SIG-M5 treated with dmso at 0.1 percent for 504 hours (cell line): ENCODE data around the gene CFAP73.

Experiments used
- DNase-seq: peaks from one replicate; lab custom pipeline; 2025; ENCODE audit not compliant: unreplicated experiment; lab: John Stamatoyannopoulos, UW

CFAP73 gene

DNA sequence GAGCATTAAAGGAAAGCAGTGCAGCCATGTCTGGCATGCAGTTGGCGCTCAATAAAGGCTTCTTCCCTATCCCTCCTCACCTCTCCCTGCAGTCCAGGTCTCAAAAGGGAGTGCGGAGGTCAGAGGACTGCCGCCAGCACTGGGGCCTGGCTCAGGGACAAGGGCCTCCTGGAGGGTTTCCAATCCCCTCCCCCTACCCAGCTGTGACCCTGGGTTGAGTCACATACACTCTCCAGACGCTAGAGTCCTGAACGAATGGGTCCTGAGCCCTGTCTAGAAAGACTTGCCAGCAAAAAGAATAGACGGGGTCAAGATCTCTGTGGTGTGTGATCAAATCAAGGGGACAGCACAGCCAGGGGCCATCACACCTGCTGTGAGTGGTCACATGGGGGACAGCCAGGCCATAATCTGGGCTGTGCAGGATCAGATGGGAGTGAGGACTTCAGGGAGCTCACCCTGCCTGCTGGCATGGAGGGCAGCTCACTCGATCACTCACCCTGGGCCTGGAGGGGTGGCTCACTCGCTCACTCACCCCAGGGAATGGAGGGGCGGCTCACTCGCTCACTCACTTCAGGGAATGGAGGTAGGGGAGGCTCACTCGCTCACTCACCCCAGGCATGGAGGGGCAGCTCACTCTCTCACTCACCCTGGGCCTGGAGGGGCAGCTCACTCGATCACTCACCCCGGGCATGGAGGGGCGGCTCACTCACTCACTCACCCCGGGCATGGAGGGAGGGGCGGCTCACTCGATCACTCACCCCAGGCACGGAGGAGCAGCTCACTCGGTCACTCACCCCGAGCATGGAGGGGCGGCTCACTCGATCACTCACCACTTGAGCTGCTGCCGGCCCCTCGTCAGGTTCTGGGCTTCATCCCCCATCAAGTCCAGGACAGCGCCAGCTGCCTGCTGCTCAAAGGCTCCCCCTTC lies 12.8 kb downstream of the CFAP73 start:
- DNase-seq: no peak

DNA sequence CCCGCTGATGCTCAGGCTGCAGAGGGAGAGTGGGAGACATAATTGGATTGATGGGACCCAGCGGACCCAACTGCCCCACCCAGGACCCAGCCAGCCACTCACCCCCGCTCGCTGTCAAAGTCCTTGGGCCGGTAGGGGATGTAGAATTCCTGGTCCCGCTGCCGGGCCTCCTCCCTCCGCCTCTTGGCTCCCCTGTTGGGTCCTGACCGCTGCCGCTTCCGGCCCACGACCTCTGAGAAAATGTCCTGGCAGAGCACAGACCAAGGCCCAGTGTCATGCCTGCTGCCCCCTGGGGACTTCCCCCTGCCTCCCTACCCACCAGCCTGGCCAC lies 13.5 kb downstream of the CFAP73 start:
- DNase-seq: no peak

DNA sequence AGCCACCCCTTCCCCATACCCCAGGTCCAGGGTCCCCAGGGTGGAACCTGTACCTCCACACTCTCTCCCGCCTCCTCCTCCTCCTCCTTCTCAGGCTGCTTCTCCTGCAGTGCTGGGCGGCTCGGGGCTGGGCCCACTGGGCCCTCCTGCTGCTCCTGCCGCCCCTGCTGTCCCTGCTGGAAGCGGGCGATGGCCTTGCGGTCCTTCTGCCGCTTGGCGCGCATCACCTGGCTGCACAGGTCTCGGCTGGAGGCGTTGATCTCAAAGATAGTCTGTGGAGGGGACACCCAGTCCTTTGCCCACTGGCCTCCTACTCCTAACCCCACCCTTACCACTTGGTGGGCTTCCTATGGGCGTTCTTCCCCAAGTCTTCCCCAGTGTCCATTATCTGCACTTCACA lies 14.5 kb downstream of the CFAP73 start:
- no peak for DNase-seq

DNA sequence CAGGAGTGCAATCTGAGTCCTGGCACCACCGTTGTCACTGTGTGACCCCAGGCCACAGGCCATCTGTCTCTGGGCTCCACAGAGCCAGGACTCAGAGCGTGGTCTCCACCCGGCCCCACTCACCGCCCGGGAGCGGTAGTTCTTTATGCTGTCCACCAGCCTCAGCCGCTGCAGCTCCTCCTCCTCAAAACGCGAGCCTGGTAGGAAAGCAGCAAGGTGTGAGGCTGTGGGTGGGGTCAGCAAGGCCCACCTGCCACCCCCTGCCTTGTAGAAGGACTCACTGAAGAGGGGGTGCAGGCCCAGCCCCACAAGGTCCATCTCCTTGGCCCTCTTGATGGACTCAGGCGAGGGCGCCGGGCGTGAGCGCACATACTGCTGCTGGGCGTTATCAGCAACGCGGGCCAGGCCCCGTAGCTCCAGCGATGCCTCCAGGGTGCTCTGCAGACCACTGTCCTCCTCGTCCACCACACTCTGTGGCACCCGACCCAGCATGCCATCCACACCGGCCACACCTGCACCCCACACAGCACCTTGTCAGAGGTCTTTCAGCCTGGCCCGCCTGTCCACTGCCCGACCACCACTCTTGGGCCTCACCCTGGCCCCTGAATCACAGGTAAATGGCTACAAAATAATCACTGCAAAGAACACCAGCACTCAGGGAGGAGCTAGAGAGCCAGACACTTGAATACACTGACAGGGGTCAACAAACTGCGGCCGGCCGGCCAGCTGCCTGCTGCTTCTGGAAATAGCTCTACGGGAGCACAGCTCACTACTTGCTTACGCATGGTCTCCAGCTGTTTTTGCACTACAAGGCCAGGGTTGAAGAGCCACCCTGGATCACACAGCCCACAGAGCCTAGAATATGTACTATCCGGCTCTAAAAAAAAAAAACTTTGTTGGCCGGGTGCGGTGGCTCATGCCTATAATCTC lies 16.3 kb downstream of the CFAP73 start:
- no peak for DNase-seq

DNA sequence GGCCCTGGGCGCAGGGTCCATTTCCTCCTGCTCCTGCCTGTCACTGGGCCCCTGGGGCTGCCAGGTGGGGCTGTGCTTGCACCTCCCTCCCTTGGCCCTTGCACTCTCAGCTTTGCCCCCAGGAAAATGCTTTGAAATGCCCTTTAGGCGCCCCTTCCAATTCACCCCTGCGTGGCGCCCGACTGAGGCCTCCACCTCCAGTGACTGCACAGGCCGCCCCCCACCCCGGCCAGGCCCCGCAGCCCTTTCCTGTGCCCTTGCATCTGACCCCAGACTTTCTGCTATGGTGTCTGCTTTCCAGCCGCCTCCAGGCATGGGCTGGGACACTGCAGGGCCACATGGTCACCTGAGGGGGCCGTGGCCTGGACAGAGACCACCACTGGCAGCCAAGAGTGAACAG lies 18.3 kb downstream of the CFAP73 start:
- no peak for DNase-seq

DNA sequence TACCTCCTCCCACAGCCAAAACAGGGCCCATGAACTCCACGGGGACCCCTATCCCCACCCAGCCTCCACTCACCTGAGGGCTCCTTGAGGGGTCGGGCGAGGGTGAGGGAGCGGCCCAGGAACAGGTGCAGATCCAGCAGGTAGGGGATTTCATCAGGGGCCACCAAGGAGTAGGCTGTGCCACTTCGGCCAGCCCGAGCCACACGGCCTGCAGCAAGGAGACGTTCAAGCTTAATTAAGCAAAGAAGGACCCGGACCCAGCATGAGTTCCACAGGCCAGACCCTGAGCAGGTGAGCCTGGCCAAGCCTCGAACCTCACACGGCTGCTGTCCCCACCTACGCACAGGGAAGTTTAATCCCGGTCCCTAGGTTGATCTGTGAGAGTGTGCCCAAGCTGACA lies 20.2 kb downstream of the CFAP73 start:
- DNase-seq: no peak

DNA sequence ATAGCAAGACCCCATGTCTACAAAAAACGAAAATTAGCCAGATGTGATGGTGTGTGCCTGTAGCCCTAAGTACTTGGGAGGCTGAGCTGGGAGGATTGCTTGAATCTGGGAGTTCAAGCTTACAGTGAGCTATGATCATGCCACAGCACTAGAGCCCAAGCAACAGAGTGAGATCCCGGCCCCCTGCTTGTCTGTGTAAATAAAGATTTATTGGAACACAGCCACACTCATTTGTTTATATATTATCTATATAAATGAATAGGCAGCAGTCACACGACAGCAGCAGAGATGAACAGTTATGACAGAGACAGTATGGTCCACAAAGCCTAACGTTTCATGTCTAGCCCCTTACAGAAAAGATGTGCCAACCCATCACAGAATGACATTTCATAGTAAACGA lies 20.9 kb downstream of the CFAP73 start:
- DNase-seq: no peak

DNA sequence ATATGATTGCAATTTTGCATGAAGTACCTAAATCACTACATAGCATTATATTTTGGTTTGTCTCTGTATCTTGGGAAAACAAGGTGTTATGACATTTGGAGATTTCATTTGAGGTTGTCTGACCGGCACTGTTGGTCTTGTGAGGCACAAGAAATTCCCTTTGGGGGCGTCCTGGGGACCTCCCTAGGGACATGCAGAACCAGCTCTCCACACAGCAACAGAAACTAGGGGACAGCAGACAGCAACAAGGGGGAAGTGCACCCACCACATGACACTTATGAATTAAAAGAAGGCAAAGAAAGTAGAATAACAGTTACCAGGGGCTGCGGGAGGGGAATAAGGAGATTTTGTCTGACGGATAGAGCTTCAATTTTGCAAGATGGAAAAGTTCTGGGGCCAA lies 21.4 kb downstream of the CFAP73 start:
- no peak for DNase-seq

DNA sequence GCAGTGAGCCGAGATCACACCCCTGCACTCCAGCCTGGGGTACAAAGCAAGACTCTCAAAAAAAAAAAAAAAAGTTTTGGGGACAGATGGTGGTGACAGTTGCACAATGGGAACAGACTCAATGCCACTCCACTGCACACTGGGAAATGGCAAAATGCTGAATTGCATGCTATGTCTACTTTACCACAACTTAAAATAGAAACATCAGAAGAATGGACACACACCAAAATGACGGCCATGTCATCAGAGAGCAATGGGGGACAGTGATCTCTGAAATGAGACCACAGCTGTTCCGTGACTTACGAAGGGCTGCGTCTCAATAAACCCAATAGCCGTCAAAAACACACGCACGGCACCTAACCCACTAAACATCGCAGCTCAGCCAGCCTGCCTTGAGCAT lies 22.0 kb downstream of the CFAP73 start:
- no peak for DNase-seq

DNA sequence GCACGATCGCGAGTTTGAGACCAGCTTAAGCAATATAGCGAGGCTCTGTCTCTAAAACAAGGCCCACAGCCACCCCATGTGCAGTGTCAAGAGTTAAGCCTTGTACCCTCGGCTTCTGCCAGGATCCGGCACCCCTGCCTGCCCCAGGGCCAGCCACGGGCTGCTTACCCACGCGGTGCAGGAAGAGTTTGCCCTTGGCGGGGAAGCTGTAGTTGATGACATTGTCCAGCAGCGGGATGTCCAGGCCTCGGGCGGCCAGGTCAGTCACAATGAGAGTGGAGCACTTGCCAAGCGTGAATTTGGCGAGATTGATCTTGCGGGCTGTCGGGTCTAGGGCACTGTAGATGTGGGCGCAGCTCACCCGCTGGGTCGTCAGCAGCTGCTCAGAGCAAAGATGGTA lies 22.7 kb downstream of the CFAP73 start:
- no peak for DNase-seq

DNA sequence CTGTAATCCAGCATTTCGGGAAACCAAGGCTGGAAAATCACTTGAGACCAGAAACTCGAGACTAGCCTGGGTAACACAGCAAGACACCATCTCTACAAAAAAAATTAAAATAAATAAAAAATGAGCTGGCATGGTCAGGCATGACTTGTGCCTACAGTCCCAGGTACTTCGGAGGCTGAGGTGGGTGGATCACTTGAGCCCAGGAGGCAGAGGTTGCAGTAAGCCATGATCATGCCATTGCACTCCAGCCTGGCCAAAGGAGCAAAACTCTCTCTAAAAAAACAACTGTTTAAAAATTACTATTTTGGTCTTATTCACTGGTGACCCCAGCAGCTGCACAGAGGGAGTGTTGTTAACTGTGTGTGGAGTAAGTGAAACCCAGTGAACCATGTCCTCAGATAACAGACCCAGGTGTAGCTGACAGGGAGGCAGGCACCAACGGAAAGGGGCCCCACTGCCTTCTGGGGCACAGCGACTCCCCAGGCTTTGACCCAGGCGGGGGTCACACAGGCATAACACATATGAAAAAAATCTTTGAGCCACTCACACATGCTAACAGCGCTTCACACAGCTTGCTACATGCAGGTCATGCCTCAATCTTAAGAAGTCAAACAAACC lies 23.7 kb downstream of the CFAP73 start:
- no peak for DNase-seq

DNA sequence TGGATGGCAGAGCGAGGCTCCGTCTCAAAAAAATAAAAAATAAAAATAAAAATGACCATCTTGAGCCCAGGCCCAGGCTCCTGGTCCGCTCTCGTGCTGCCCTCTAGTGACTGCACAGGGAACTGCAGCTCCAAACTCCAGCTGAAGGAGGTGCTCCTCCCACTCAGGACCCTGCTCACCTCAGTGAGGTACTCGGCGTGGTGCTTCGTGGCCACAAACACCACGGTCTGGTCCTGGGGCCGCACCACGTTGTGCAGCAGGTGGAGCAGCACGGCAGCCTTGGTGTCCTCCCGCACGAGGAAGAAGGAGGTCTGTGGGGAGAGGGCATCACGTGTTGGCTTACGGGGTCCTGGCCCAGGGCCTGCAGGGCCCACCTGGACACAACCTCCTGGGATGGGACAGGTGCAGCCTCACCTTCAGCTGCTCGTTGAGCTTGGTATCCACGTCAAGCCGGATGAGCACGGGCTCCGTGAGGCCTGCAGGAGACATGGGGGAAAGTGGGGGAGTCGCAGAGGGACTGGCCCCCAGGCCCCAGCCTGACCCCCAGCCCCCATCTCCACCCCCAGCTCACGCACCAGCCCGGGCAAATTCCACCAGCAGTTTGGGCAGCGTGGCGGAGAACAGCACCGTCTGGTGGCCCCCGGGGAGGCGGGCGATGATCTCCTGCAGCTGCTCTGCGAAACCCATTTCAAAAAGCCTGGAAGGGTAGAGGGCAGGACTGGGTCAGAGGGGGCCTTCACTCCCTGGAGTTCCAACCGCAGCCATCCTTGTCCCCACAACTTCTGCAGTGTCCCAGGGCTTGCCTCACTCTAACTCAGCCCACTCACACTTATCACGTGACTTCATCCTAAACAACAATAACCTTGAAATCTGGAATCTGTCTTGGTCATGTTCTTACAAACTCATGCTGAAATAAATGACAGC lies 25.2 kb downstream of the CFAP73 start:
- peak; percentile 30 for DNase-seq

DNA sequence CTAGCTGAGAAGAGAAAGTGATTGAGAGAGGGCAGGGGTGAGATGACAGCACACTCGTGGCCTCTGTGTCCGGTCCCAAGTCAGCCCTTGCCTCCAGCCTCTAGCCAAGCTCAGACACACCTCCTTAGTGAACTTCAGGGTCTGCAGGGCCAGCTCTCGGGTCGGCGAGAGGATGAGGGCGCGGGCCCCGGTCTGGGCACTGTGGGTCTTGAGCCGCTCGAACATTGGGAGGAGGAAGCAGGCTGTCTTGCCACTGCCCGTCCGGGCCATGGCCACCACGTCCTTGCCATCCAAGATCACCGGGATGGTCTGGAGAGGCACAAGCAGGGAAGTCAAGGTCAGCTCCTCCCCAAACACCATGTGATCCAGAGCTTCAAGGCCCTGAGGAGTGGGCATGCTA lies 29.5 kb downstream of the CFAP73 start:
- no peak for DNase-seq

DNA sequence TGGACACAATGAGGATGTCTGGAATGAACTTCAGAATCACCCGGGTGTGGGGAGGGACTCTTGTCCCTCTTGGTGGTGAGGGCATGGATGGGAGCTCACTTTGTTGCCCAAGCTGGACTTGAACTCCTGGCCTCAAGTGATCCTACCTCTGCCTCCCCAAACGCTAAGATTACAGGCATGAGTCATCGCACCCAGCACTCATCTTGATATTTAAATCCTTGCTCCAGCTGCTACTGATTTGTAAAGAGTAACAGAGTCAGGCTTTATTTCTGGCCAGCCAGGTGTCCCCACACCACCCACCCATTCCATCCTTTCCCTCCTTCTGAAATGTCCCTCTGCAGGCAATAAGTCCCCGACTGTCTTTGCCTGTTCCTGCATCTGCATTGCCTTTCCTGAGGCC lies 30.8 kb downstream of the CFAP73 start:
- DNase-seq: no peak

DNA sequence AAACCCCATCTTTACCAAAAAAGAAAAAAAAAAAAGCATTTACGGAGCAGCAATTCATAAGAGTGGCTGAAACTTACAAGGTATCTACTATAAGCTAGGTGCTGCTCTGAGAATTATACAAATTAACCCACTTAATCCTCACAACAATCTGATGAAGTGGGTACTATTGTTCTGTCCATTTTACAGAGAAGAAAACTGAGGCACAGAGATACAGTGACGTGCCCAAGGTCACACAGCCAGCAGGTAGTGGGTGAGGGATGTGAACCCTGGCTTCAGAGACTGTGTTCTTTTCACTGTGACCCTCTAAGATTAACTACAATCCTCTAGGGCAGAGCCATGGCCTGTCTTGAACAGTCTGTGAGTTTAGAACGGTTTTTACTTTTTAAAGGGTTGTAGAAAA lies 32.5 kb downstream of the CFAP73 start:
- DNase-seq: no peak

DNA sequence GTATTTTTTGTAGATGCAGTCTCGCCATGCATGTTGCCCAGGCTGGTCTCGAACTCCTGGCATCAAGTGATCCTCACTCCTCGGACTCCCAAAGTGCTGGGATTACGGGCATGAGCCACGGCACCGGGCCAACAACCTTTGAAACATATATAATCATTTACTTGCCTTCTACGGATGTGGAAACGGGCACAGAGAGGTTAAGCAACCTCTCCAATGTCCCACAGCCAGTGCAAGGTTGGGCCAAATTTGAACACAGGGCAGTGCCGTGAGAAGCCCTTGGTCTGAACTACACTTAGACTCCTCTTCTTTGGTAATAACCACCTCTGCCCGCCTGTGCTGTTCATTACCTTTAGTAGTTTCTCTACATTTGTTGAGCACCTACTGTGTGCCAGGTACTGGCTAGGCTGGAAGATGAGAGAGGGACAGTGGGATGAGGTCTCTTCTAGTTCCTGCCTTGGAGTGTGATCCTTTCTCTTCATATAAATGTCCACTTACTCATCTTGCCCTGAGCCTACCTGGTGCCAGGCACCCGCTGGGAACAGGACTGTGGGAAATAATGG lies 33.6 kb downstream of the CFAP73 start:
- no peak for DNase-seq

DNA sequence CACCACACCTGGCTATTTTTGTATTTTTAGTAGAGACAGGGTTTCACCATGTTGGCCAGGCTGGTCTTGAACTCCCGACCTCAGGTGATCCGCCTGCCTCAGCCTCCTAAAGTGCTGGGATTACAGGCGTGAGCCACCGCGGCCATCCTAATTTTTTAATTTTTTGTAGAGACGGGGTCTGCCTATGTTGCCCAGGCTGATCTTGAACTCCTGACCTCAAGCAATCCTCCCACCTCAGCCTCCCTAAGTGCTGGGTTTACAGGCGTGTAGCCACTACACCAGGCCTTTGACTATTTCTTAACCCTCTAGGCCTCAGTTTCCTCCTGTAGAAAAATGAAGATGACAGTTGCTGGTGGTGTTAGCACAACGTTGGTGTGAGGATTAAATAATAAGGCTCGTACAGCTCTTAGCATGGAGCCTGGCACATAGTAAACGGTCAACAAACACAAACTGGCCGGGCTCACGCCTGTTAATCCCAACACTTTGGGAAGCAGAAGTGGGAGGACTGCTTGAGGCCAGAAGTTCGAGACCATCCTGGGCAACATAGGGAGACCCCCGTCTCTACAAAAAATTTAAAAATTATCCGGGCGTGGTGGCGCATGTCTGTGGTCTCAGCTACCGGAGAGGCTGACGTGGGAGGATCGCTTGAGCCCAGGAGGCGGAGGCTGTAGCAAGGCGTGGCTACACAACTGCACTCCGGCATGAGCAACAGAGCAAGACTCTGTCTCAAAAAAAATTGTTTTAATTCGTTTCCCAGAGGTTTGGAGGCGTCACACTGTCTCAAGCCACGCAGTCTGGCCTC lies 34.8 kb downstream of the CFAP73 start:
- no peak for DNase-seq

DNA sequence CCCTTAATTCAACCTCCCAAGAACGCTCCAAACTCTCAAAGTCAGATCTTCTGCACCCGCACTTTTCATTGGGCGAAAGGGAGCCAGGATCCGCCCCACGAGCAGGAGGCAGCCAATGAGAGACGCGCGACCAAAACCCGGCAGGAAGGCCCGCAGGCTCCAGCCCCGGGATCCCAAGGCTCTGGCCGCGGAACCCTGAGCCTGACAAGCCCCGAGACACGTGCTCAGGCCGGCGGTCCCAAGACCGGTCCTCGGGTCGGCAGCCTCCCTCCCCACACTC lies 35.3 kb downstream of the CFAP73 start:
- DNase-seq: peak; percentile 93

DNA sequence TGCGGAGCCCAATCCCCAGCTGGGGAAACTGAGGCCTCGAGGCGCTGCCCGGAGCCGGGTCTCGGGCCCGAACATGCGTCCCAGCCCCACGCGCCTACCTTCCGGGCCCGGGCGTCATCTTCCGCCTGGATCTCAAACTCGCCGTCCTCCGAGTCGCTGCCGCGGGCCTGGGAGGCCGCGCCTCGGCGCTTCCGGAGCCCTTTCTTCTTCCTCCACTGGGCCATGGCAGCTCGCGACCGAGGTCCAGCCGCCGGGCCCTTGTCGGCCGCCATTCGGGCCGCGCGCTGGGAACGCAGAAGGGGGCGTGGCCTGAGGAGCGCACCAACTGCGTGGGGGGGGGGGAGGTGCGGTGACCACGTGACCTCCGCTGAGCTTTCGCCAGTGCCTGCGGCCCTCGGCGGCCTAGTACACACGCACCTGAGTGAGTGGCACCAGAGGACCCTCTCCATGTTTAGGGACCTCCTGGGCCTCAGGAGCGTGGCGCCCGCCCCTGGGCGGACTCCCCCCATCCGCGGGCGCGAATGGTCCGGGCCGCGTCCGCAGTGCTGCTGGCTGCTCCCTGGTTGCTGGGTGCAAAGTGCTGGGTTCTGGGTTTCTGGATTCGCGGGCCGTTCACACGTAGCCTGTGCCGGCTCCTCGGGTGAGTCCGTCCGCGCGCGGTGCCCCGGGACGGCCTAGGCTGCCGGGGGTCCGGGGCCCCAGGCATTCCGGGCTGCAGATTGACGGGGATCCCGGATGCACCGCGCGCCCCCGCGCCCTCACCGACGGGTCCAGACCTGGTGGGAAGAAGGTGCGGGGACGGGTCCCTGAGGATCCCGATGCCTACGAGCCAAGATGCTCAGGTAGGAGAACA lies 35.9 kb downstream of the CFAP73 start, which contains the start of the genes DDX54 and RITA1:
DDX54 (minus strand) TSS at position 299 of the 853 bp plus-strand sequence; CDS start at position 272, 27 bp downstream.
RITA1 (plus strand) TSS at position 542 of the 853 bp plus-strand sequence. CDS start 1,026 bp downstream, outside the sequence.
- DNase-seq: peak; percentile 79
